K562 (cell line): ENCODE data around the gene OXSR1. TPM values are rescaled to one million over a fixed set of nuclear protein-coding genes. Genes with fewer than 3 reads are reported as not detected.

Experiments used
- ATAC-seq: fragments of 200-7000 bp; cut with Tn5 transposase; 3 replicates; pipeline ENCODE4 v1.9.1; 2020; ENCODE audit warnings: moderate library complexity
- BruUV-seq: library from RNA; stranded (reverse); fragments of 400-500 nt; replicated peaks from 2 replicates; lab custom pipeline; 2021; lab: Mats Ljungman, UMichigan
- CTCF ChIA-PET: fragments of 300-600 bp; formaldehyde crosslinking; extraction: SDS; loops from one replicate; lab custom pipeline; 2021; ENCODE audit warnings: low intra/inter-chr PET ratio; lab: Yijun Ruan, JAX
- POLR2A ChIA-PET: fragments of 300-600, 350-650 bp; sonication (Branson Sonifier 250); formaldehyde crosslinking; extraction: SDS; loops from one replicate; lab custom pipeline; 2021; ENCODE audit warnings: antibody characterized with exemption, inconsistent platforms; lab: Yijun Ruan, JAX
- DNase-seq, 4 experiments: peaks; one replicate each; pipeline versions ENCODE4 v3.0.0 to v3.0.0-alpha.2; 2011 to 2018; ENCODE audit warnings: low spot score in 3 of 4, mixed read lengths in 3 of 4; ENCODE audit errors: extremely low read depth in 1 of 4
- FAIRE-seq: peaks from 2 replicates; lab custom pipeline; 2011; peaks lifted over from hg19 to GRCh38; lab: Jason Lieb, UNC
- H2AFZ ChIP-seq: 2 replicates; pipeline ENCODE4 v1.6.0; 2011; ENCODE audit warnings: low read depth, low read length, control low read depth, inconsistent platforms
- H3K27ac ChIP-seq: fragments of 200-600 bp; 3 replicates; pipeline ENCODE4 v1.8.0; 2011; ENCODE audit warnings: low read depth, mild to moderate bottlenecking, control low read depth, inconsistent platforms, low read length, moderate library complexity, mixed read lengths; ENCODE audit errors: extremely low read depth
- H3K27me3 ChIP-seq, 2 experiments: fragments of 300-600 bp in 1 of 2; 2 replicates in 1 of 2; 3 replicates in 1 of 2; pipeline versions ENCODE4 v1.6.0 to v1.8.0; 2011; ENCODE audit warnings: inconsistent platforms in 2 of 2, low read length in 2 of 2, mild to moderate bottlenecking in 1 of 2, mixed read lengths in 1 of 2, moderate library complexity in 1 of 2; ENCODE audit not compliant: control insufficient read depth in 2 of 2, insufficient read depth in 2 of 2
- H3K36me3 ChIP-seq: fragments of 300-600 bp; 3 replicates; pipeline ENCODE4 v1.8.0; 2011; ENCODE audit warnings: mild to moderate bottlenecking, low read length, inconsistent platforms; ENCODE audit not compliant: control insufficient read depth, insufficient read depth
- H3K4me1 ChIP-seq, 2 experiments: fragments of 200-600 bp in 1 of 2; replicated peaks in 1 of 2; 2 replicates in 1 of 2; 3 replicates in 1 of 2; pipeline versions ENCODE4 v1.5.1 to v1.8.0; 2011; ENCODE audit warnings: inconsistent platforms in 2 of 2, low read length in 2 of 2, mild to moderate bottlenecking in 1 of 2, mixed read lengths in 1 of 2, moderate library complexity in 1 of 2; ENCODE audit not compliant: control insufficient read depth in 2 of 2, insufficient read depth in 2 of 2
- H3K4me2 ChIP-seq: 2 replicates; pipeline ENCODE4 v1.6.1; 2011; ENCODE audit warnings: low read length, control low read depth, inconsistent platforms, mixed read lengths; ENCODE audit not compliant: insufficient read depth
- H3K4me3 ChIP-seq: fragments of 200-600 bp; sonication (generic), shearing (Covaris generic); 2 replicates; pipeline ENCODE4 v1.5.1; 2016; ENCODE audit warnings: control low read depth, inconsistent platforms
- H3K79me2 ChIP-seq: fragments of 200-600 bp; 3 replicates; pipeline ENCODE4 v1.8.0; 2011; ENCODE audit warnings: low read length, inconsistent platforms; ENCODE audit not compliant: control insufficient read depth, insufficient read depth
- H3K9ac ChIP-seq, 2 experiments: 2 replicates each; pipeline versions ENCODE4 v1.6.0 to v1.6.1; 2011; ENCODE audit warnings: low read depth in 2 of 2, low read length in 2 of 2, control low read depth in 1 of 2, inconsistent platforms in 1 of 2, mild to moderate bottlenecking in 1 of 2, mixed read lengths in 1 of 2; ENCODE audit not compliant: insufficient read depth in 1 of 2
- H3K9me1 ChIP-seq: one replicate; pipeline ENCODE4 v1.6.0; 2011; ENCODE audit warnings: inconsistent platforms, mild to moderate bottlenecking, low read length, moderate library complexity; ENCODE audit not compliant: control insufficient read depth, insufficient read depth
- H3K9me3 ChIP-seq: replicated peaks from 2 replicates; pipeline ENCODE4 v1.5.1; 2011; ENCODE audit warnings: low read depth, low read length, inconsistent platforms; ENCODE audit not compliant: control insufficient read depth, insufficient read depth
- H4K20me1 ChIP-seq: replicated peaks from 2 replicates; pipeline ENCODE4 v1.6.1; 2011; ENCODE audit warnings: low read length, inconsistent platforms, mixed read lengths; ENCODE audit not compliant: control insufficient read depth, insufficient read depth
- BCL6 ChIP-seq: fragments of 250-450 bp; sonication (Bioruptor Pico); IDR thresholded peaks from 2 replicates; pipeline ENCODE4 v1.4.0; 2020
- CEBPB ChIP-seq: fragments of 450-650 bp; IDR thresholded peaks from 2 replicates; pipeline ENCODE4 v1.6.1; 2016; ENCODE audit warnings: missing genetic modification characterization, missing compliant biosample characterization
- E2F3 ChIP-seq: fragments of 250-450 bp; sonication (Bioruptor Pico); IDR thresholded peaks from 2 replicates; pipeline ENCODE4 v1.4.0; 2020; ENCODE audit warnings: mild to moderate bottlenecking
- ETS2 ChIP-seq: IDR thresholded peaks from 2 replicates; pipeline ENCODE4 v1.6.1; 2016; ENCODE audit warnings: borderline replicate concordance, missing genetic modification characterization, mild to moderate bottlenecking, moderate library complexity, missing compliant biosample characterization; ENCODE audit not compliant: poor library complexity, severe bottlenecking
- HEY1 ChIP-seq: fragments of 250-450 bp; sonication (Bioruptor Pico); IDR thresholded peaks from 2 replicates; pipeline ENCODE4 v1.5.0; 2020; ENCODE audit warnings: mild to moderate bottlenecking, moderate library complexity, borderline replicate concordance
- HMGN3 ChIP-seq: IDR thresholded peaks from 2 replicates; pipeline ENCODE4 v1.6.1; 2011; ENCODE audit warnings: borderline replicate concordance, low read depth, mild to moderate bottlenecking, mixed read lengths, low read length; ENCODE audit not compliant: insufficient read length; ENCODE audit errors: extremely low read depth
- NCOA4 ChIP-seq: fragments of 450-650 bp; IDR thresholded peaks from 2 replicates; pipeline ENCODE4 v1.6.1; 2018; ENCODE audit warnings: mild to moderate bottlenecking; ENCODE audit not compliant: partially characterized antibody
- PTRF ChIP-seq: fragments of 450-650 bp; IDR thresholded peaks from 2 replicates; pipeline ENCODE4 v1.6.1; 2016; ENCODE audit warnings: mild to moderate bottlenecking, missing genetic modification characterization, missing compliant biosample characterization
- SLC30A9 ChIP-seq: fragments of 250-450 bp; sonication (Bioruptor Pico); IDR thresholded peaks from 2 replicates; pipeline ENCODE4 v1.8.0; 2022; ENCODE audit warnings: mild to moderate bottlenecking, moderate library complexity
- SRSF1 ChIP-seq: fragments of 200-400 bp; formaldehyde crosslinking; IDR thresholded peaks from 2 replicates; pipeline ENCODE4 v1.6.1; 2017; ENCODE audit warnings: mild to moderate bottlenecking, low read depth, low read length, moderate library complexity
- ZNF121 ChIP-seq: sonication (generic); formaldehyde crosslinking; conservative IDR thresholded peaks from 2 replicates; pipeline ENCODE4 v1.8.0; 2022; ENCODE audit warnings: missing genetic modification reagents
- WGBS: fragments of 100-300 bp; shearing (Covaris generic); methylation state at CpG from one replicate; pipeline ENCODE4 v1.1.6; 2016; ENCODE audit warnings: low coverage, mixed read lengths; ENCODE audit not compliant: insufficient coverage; ENCODE audit errors: missing lambda C conversion rate; 5-methylcytosine and 5-hydroxymethylcytosine counted together
- in situ Hi-C: fragments of 300-500 bp; cut with MboI; formaldehyde crosslinking; loops from 4 replicates; pipeline ENCODE4 v1.15.0; 2018; ENCODE audit warnings: inconsistent platforms, mixed read lengths
- intact Hi-C: fragments of 100-400 bp; cut with micrococcal nuclease; formaldehyde crosslinking; loops from 2 replicates; pipeline ENCODE4 v1.14.2; 2022
- polyA plus RNA-seq, 8 experiments: library from polyadenylated mRNA; depleted of rRNA in 4 of 8; stranded (reverse) in 5 of 8; unstranded in 3 of 8; fragments of >200 nt; fragmentation: Nextera tagmentation in 2 of 8; fragmentation: Illumina TruSeq in 1 of 8; extraction: Ambion mirVana in 2 of 8; extraction: Trizol in 1 of 8; gene quantifications; 2 replicates each; pipeline versions ENCODE4 v1.2.1 to v1.2.3, GENCODE V29; 2011 to 2014; ENCODE audit warnings: inconsistent platforms in 1 of 8, missing spikeins in 1 of 8
- total RNA-seq, 7 experiments: library from RNA; depleted of rRNA in 6 of 7; stranded (reverse); fragments of >200 nt in 6 of 7; fragmentation: Illumina TruSeq in 2 of 7; extraction: Trizol in 2 of 7; gene quantifications; 2 replicates each; pipeline versions ENCODE4 v1.2.1 to v1.2.3, GENCODE V29; 2011 to 2021; ENCODE audit warnings: low replicate concordance in 1 of 7
- TF ChIP-seq, protein P1 (sequence below): sonication (generic); IDR thresholded peaks from 2 replicates; pipeline ENCODE4 v1.6.1; 2016
- TF ChIP-seq, protein P2 (sequence below): sonication (generic); formaldehyde crosslinking; IDR thresholded peaks from 2 replicates; pipeline ENCODE4 v1.8.0; 2022; ENCODE audit warnings: missing genetic modification reagents, mild to moderate bottlenecking, borderline replicate concordance
- TF ChIP-seq, protein P3 (sequence below): fragments of 450-650 bp; formaldehyde crosslinking; IDR thresholded peaks from 2 replicates; pipeline ENCODE4 v1.4.0; 2020; ENCODE audit warnings: mild to moderate bottlenecking, moderate library complexity

The OXSR1 gene
- total and polyA plus RNA-seq, 9 of the 15 experiments (the other 6 are each of a cell fraction or from before 2014, with no cell fraction given), result 15.7 to 87.6 (median 48.7) TPM

DNA sequence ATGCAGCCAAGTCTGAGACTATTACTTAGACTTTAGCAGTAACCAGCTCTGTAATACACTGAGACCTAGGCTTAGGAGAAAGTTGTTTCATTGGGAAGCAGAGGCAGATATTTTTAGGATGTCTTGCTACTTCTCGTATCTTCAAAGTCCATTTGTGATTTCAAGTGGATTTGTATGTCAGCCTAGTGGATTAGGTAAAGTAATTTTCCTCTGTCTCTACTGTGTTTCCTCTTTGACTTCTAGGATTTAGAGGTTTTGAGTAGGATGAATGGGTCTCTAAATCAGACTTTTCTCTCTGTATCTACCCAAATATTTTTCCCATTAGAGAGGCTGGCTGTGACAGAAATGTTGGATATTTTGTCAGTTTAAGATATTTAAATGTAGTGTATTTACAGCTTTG, 46.8 kb downstream of the OXSR1 start:
- Histone ChIP-seq H3K4me3 (no peak overlapping the region), H3K27ac (no peak overlapping the region), H3K4me2 (no peak overlapping the region), H4K20me1 (peaks cover 4% of the 10 kb centered on the region; the same call in 1 of the 2 replicates), H3K9me3 (no peaks in the 10 kb centered on the region), H3K9me1 (no peaks in the 10 kb centered on the region), H3K79me2 (peaks cover 62% of the 10 kb centered on the region), H3K4me1 (no peaks in the 10 kb centered on the region), H3K27me3 (no peaks in the 10 kb centered on the region), H2AFZ (no peak overlapping the region), H3K9ac (no peak overlapping the region), H3K36me3 (peaks cover 29% of the 10 kb centered on the region)
- TF ChIP-seq NCOA4, result no peak
- no peak for TF ChIP-seq PTRF
- TF ChIP-seq, protein P1, sequence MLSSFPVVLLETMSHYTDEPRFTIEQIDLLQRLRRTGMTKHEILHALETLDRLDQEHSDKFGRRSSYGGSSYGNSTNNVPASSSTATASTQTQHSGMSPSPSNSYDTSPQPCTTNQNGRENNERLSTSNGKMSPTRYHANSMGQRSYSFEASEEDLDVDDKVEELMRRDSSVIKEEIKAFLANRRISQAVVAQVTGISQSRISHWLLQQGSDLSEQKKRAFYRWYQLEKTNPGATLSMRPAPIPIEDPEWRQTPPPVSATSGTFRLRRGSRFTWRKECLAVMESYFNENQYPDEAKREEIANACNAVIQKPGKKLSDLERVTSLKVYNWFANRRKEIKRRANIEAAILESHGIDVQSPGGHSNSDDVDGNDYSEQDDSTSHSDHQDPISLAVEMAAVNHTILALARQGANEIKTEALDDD, result no peak
- no peak for TF ChIP-seq BCL6
- TF ChIP-seq E2F3 (CRISPR knock-in tag), result no peak
- TF ChIP-seq, protein P2, sequence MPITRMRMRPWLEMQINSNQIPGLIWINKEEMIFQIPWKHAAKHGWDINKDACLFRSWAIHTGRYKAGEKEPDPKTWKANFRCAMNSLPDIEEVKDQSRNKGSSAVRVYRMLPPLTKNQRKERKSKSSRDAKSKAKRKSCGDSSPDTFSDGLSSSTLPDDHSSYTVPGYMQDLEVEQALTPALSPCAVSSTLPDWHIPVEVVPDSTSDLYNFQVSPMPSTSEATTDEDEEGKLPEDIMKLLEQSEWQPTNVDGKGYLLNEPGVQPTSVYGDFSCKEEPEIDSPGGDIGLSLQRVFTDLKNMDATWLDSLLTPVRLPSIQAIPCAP (CRISPR knock-in tag), result no peak
- TF ChIP-seq ZNF121, result no peak
- no peak for TF ChIP-seq CEBPB (tag)
- no peak for TF ChIP-seq ETS2 (tag)
- no peak for TF ChIP-seq SLC30A9 (CRISPR knock-in tag)
- TF ChIP-seq HEY1 (CRISPR knock-in tag), result no peak
- TF ChIP-seq, protein P3, sequence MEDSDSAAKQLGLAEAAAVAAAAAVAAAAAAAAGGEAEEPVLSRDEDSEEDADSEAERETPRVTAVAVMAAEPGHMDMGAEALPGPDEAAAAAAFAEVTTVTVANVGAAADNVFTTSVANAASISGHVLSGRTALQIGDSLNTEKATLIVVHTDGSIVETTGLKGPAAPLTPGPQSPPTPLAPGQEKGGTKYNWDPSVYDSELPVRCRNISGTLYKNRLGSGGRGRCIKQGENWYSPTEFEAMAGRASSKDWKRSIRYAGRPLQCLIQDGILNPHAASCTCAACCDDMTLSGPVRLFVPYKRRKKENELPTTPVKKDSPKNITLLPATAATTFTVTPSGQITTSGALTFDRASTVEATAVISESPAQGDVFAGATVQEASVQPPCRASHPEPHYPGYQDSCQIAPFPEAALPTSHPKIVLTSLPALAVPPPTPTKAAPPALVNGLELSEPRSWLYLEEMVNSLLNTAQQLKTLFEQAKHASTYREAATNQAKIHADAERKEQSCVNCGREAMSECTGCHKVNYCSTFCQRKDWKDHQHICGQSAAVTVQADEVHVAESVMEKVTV (CRISPR knock-in tag), result no peak
- no peak for TF ChIP-seq HMGN3
- no peak for TF ChIP-seq SRSF1
- ChIA-PET POLR2A (interaction anchor here (0.6 to 1.1 kb wide), 4 partner anchors 10 to 91 kb away, joined by 3 to 4 read pairs (median 3); partner anchors contain the start of gene OXSR1), CTCF (no interaction called here)
- BruUV-seq, result no TSS peak
- no peak for DNase-seq
- intact Hi-C loops, result no loop called here
- WGBS, result 91% methylated on average over 1 of the region's 1 CpG
- FAIRE-seq, result no peak
- ATAC-seq, result no peak
- in situ Hi-C loops, result no loop called here
